Lower leg skin (tissue), 4 donors: Measurements from ENCODE around the gene LSM4. TPM values are rescaled to one million over a fixed set of nuclear protein-coding genes. Genes with fewer than 3 reads are reported as not detected.
A peak's percentile ranks its signal among the peaks of the same experiment; 100 is the strongest.
"Not testable (repeated sequence)": the region's sequence is repeated elsewhere in the genome, so short reads cannot be mapped to it uniquely, and the experiment has no call there.

Experiments used
- DNase-seq, 2 donors: peaks; one replicate each; pipeline ENCODE4 v3.0.0-alpha.2; 2019; ENCODE audit warnings: low spot score in 2 of 2
- H3K4me3 ChIP-seq: fragments of 200-600 bp; sonication (generic); 2 replicates; pipeline ENCODE4 v1.5.1; 2017; ENCODE audit warnings: mild to moderate bottlenecking, low read depth; ENCODE audit not compliant: poor library complexity, severe bottlenecking
- POLR2A ChIP-seq, 2 donors: fragments of 450-650 bp; IDR thresholded peaks; one replicate each; pipeline ENCODE4 v1.6.1; 2016 to 2017; ENCODE audit warnings: antibody characterized with exemption in 2 of 2, mild to moderate bottlenecking in 1 of 2, moderate library complexity in 1 of 2
- WGBS, 2 donors: methylation state at CpG; one replicate each; pipeline ENCODE4 v1.1.5; 2018; 5-methylcytosine and 5-hydroxymethylcytosine counted together
- intact Hi-C: fragments of 100-400 bp; cut with DNase I; formaldehyde crosslinking; loops from one replicate; pipeline ENCODE4 v1.15.0; 2023; ENCODE audit warnings: low total_unique reads
- total RNA-seq, 4 donors: library from RNA; depleted of rRNA; stranded (reverse); fragments of >200 nt; gene quantifications; one replicate each; pipeline ENCODE4 v1.1.0, GENCODE V29; 2016
- TF ChIP-seq, protein P1 (sequence below), 3 donors: fragments of 450-650 bp; IDR thresholded peaks; one replicate each; pipeline ENCODE4 v1.5.1; 2016; ENCODE audit warnings: antibody characterized with exemption in 3 of 3, mild to moderate bottlenecking in 3 of 3, moderate library complexity in 2 of 3

LSM4 gene
- total RNA-seq, result 100 to 1,000 TPM in 2 of 4 donors, 10 to 100 TPM in 2; 59.7 to 149 (median 105) TPM

DNA sequence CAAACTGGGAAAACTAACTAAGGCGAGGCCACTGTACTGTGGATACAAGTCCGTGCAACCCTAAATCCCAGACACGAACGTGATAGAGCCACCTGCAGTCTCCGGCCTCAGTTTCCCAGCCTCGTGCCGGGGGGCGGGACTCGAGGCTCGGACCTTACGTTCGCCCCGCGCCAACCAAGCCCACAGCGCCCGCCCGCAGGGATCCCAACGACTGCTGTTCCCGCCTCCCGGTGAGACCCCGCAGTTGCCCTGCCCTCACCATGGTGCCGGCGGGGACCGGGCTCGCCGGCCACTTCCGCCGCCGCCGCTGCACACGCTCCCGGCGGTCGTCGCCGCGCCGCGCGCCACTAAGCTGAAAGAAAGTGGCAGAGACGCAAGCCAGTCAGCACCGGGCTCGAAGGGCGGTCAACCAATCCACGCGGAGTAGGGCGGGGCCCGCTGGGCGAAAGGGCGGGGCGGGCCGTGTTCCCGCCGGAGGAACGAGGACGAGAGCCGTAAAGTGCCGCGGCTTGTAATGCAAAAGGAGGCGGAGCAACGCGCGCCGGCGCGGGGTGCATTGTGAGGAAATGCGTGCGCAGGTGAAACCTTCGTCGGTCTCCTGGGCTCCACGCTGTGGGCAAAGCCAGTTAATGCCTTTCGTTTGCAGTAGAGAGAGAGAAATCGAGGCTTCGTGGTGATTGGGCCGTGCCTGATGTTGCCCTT lies at the start of gene LSM4:
LSM4 (minus strand) TSS at position 318 of the 702 bp plus-strand sequence; CDS start at position 262, 56 bp downstream.
- DNase-seq, result peak; percentile 97 to 100
- intact Hi-C loops, result loop anchor here (2.0 kb wide), 1 partner anchor 42 kb away; the partner anchor contains the start of gene JUND
- 0% methylated on average over 50 to 55 of the region's 75 CpGs for WGBS, 2 donors
- H3K4me3 ChIP-seq, result peak within 1 kb of the TSS; percentile 49
- TF ChIP-seq, protein P1, sequence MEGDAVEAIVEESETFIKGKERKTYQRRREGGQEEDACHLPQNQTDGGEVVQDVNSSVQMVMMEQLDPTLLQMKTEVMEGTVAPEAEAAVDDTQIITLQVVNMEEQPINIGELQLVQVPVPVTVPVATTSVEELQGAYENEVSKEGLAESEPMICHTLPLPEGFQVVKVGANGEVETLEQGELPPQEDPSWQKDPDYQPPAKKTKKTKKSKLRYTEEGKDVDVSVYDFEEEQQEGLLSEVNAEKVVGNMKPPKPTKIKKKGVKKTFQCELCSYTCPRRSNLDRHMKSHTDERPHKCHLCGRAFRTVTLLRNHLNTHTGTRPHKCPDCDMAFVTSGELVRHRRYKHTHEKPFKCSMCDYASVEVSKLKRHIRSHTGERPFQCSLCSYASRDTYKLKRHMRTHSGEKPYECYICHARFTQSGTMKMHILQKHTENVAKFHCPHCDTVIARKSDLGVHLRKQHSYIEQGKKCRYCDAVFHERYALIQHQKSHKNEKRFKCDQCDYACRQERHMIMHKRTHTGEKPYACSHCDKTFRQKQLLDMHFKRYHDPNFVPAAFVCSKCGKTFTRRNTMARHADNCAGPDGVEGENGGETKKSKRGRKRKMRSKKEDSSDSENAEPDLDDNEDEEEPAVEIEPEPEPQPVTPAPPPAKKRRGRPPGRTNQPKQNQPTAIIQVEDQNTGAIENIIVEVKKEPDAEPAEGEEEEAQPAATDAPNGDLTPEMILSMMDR (IDR thresholded peaks at IDR 0.05), result no peak
- TF ChIP-seq POLR2A (IDR thresholded peaks at IDR 0.05), result no peak

DNA sequence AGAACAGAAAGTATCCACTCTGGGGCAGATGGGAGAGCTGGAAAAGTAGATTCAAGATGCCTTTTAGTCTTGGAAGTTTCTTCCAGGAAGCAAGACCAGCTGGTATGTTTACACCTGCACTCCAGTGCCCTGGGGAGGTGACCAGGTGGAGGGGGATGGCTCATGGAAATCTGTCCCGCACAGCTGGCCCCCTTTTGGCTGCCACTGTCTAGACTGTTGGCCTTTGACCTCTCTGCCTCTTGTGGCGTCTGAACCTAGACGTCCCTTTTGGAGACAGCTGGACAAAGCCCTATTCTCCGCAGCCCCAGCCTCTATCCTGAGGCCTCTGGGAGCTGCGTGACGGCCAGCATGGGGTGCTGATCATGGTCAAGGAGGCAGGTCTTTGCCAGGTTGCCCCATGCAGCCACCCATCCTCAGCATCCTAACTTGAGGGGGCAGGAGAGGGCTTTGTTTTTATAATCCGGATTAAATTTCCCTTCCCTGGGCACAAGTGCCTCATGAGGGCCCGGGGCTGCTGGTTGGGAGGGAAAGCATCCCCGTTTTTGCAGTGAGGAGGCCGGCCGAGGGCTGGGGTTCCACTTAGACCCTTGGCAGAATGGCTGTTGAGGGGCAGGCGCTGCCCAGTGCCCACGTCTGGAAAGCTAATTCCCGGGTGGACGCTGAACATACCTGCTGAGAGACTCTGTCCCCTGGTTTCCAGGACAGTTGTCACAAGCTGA lies 45.8 kb upstream of the LSM4 start:
- no peak overlapping the region for H3K4me3 ChIP-seq
- WGBS, 2 donors, result 86 to 87% methylated on average over 11 to 15 of the region's 15 CpGs
- intact Hi-C loops, result no loop called here
- TF ChIP-seq, protein P1 (IDR thresholded peaks at IDR 0.05), result no peak
- no peak for TF ChIP-seq POLR2A (IDR thresholded peaks at IDR 0.05)
- DNase-seq, result no peak

DNA sequence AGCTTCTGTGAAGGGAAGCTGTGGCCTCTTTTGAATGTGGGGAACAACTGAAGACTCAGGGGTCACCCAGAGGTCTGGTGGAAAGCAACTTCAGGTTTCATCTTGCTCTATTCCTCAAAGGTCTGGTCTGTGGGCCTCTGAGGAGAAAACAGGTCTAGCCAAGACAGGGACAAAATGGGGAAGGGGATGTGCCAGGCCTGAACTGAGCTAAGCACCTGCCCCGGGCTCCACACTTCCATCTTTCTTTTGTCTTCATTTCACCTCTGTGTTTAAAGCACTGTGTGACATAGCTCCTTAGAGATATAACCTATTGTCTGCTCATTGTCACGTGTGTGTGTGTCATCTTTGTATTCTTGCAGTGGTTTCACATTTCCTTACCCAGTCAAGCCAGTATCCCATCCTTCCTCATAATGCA lies 43.2 kb upstream of the LSM4 start:
- 90 to 96% methylated on average over 2 of the region's 2 CpGs for WGBS, 2 donors

DNA sequence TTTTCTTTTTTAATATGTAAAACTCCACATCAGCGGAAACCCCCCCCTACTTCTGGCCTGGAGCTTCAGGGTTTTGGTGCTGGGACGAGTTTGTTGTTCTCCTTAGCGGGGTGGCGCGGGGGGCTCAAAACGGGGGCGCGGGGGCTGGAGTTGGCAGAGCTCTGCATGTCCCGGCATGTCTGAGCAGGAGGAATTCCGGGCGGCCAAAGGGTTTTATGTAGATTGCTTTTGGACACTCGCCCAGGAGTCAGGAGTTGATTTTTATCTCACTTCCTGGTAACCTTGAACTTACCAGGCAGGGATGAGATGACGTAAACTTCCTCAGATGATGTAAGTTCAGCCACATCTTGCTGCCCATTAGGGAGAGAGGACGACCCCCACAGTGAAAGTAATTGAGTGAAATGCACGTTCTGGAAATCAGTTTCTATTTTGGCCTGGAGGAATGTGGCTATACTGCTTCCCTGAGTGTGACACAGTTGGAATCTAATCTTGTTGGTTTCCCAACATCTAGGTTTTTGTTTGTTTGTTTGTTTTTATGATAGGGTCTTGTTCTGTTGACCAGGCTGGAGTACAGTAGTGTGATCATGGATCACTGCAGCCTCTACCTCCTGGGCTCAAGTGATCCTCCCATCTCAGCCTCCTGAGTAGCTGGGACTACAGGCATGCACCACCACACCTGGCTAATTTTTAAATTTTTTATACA lies 42.1 kb upstream of the LSM4 start:
- TF ChIP-seq, protein P1 (IDR thresholded peaks at IDR 0.05), result no peak
- WGBS, 2 donors, result 16 to 27% methylated on average over 15 of the region's 15 CpGs
- no peak overlapping the region for H3K4me3 ChIP-seq
- intact Hi-C loops, result no loop called here
- DNase-seq, result peak; percentile 82 to 92

More for the DNA sequence above, 43.2 kb upstream of the LSM4 start:
- TF ChIP-seq POLR2A (IDR thresholded peaks at IDR 0.05), result no peak
- TF ChIP-seq, protein P1 (IDR thresholded peaks at IDR 0.05), result no peak
- no peak for DNase-seq
- intact Hi-C loops, result no loop called here
- no peak overlapping the region for H3K4me3 ChIP-seq

DNA sequence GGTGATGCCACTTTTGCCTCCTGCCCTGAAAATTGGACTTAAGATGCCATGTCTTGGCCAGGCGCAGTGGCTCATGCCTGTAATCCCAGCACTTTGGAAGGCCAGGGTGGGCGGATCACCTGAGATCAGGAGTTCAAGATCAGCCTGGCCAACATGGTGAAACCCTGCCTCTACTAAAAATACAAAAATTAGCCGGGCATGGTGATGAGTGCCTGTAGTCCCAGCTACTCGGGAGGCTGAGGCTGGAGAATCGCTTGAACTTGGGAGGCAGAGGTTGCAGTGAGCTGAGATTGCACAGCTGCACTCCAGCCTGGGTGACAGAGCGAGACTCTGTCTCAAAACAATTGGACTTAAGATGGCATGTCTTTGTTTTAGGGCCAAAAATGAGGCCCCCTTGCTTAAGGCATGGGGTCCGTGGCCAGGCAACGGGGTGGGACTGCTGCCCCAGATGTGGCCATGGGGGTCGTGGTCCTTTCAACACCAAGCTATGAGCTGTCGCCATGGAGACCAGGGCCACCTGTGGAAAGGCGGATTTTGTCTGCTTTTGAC lies 41.5 kb upstream of the LSM4 start:
- intact Hi-C loops, H3K4me3 ChIP-seq, DNase-seq: not testable (repeated sequence)
- 52 to 57% methylated on average over 11 of the region's 11 CpGs for WGBS, 2 donors
